NCI-H128 (cell line): Measurements from ENCODE around the gene DGCR8.

Source experiments
- DNase-seq: peaks from one replicate; lab custom pipeline; 2025; ENCODE audit not compliant: unreplicated experiment; lab: John Stamatoyannopoulos, UW

DGCR8 gene

GRCh38 chr22:20052309-20053259, 27.5 kb upstream of the DGCR8 start:
- DNase-seq, result no peak

- no peak for DNase-seq
These were observed 26.5 kb upstream of the DGCR8 start for GRCh38 chr22:20053407-20054033.

- DNase-seq, result no peak
These were observed 26.0 kb upstream of the DGCR8 start for GRCh38 chr22:20054034-20054427.

- no peak for DNase-seq
These were observed 25.6 kb upstream of the DGCR8 start for GRCh38 chr22:20054485-20054884.

- no peak for DNase-seq
These were observed 24.9 kb upstream of the DGCR8 start for GRCh38 chr22:20055144-20055543.

- DNase-seq, result no peak
These were observed 24.4 kb upstream of the DGCR8 start for GRCh38 chr22:20055654-20056053.

GRCh38 chr22:20056161-20056560, 23.9 kb upstream of the DGCR8 start:
- DNase-seq, result no peak

- DNase-seq, result no peak
These were observed 23.2 kb upstream of the DGCR8 start for GRCh38 chr22:20056696-20057386.

- no peak for DNase-seq
These were observed 22.3 kb upstream of the DGCR8 start for GRCh38 chr22:20057596-20058268.

- DNase-seq, result no peak
These were observed 20.9 kb upstream of the DGCR8 start for GRCh38 chr22:20058989-20059770.

GRCh38 chr22:20060700-20061480, 19.2 kb upstream of the DGCR8 start:
- DNase-seq, result no peak

GRCh38 chr22:20061481-20061861, 18.6 kb upstream of the DGCR8 start:
- DNase-seq, result no peak

GRCh38 chr22:20062043-20062765, 17.8 kb upstream of the DGCR8 start:
- no peak for DNase-seq

- DNase-seq, result no peak
These were observed 17.3 kb upstream of the DGCR8 start for GRCh38 chr22:20062766-20063083.

- no peak for DNase-seq
These were observed 16.5 kb upstream of the DGCR8 start for GRCh38 chr22:20063271-20064139.

- no peak for DNase-seq
These were observed 15.9 kb upstream of the DGCR8 start for GRCh38 chr22:20064140-20064480.

GRCh38 chr22:20064545-20065262, 15.3 kb upstream of the DGCR8 start:
- no peak for DNase-seq
